Uterus (tissue), 2 donors: ENCODE data around the gene FKBP7.

ENCODE experiments used
- POLR2A ChIP-seq, 2 donors: fragments of 450-650 bp; IDR thresholded peaks; one replicate each; pipeline ENCODE4 v1.6.1; 2016; ENCODE audit warnings: antibody characterized with exemption in 2 of 2, mild to moderate bottlenecking in 1 of 2, moderate library complexity in 1 of 2
- TF ChIP-seq, protein P1 (sequence below), 4 experiments: fragments of 200-600 bp in 2 of 4; fragments of 450-650 bp in 2 of 4; sonication (generic) in 2 of 4; IDR thresholded peaks; one replicate each; pipeline ENCODE4 v1.5.1; 2016 to 2019; ENCODE audit warnings: antibody characterized with exemption in 4 of 4, mild to moderate bottlenecking in 2 of 4, moderate library complexity in 1 of 4

GRCh38 chr2:178517496-178517895 is 39.1 kb upstream of the FKBP7 start:
- TF ChIP-seq, protein P1, sequence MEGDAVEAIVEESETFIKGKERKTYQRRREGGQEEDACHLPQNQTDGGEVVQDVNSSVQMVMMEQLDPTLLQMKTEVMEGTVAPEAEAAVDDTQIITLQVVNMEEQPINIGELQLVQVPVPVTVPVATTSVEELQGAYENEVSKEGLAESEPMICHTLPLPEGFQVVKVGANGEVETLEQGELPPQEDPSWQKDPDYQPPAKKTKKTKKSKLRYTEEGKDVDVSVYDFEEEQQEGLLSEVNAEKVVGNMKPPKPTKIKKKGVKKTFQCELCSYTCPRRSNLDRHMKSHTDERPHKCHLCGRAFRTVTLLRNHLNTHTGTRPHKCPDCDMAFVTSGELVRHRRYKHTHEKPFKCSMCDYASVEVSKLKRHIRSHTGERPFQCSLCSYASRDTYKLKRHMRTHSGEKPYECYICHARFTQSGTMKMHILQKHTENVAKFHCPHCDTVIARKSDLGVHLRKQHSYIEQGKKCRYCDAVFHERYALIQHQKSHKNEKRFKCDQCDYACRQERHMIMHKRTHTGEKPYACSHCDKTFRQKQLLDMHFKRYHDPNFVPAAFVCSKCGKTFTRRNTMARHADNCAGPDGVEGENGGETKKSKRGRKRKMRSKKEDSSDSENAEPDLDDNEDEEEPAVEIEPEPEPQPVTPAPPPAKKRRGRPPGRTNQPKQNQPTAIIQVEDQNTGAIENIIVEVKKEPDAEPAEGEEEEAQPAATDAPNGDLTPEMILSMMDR (IDR thresholded peaks at IDR 0.05) = no peak
- no peak for TF ChIP-seq POLR2A (IDR thresholded peaks at IDR 0.05)
